ENCODE results near the gene ZFPM1.
"Not testable (repeated sequence)": the region's sequence is repeated elsewhere in the genome, so short reads cannot be mapped to it uniquely, and the experiment has no call there.

Gene ZFPM1

DNA sequence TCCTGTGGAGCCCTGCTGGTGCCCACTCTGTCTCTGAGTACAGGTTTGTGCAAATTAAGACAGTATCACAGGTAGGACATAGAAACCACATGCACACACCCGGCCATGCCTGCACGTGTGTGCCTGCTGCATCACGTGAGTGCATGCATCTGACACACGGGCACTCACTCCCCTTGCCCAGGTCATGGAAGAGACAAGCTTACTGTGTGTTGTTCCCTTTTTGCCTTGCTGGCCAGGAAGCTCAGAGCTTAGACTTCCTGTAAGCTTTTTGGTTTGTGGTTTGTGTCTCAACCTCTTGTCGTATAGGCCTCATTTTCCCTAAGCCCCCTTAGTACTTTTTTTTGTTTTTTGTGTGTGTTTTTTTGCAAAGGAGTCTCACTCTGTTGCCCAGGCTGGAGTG is 45.3 kb upstream of the ZFPM1 start:
- no peak for DNase-seq (ENCODE audit: low read depth)
- no peak overlapping the region for H3K4me3 ChIP-seq (ENCODE audit: low read depth, low read length)
- TF ChIP-seq, protein P1, sequence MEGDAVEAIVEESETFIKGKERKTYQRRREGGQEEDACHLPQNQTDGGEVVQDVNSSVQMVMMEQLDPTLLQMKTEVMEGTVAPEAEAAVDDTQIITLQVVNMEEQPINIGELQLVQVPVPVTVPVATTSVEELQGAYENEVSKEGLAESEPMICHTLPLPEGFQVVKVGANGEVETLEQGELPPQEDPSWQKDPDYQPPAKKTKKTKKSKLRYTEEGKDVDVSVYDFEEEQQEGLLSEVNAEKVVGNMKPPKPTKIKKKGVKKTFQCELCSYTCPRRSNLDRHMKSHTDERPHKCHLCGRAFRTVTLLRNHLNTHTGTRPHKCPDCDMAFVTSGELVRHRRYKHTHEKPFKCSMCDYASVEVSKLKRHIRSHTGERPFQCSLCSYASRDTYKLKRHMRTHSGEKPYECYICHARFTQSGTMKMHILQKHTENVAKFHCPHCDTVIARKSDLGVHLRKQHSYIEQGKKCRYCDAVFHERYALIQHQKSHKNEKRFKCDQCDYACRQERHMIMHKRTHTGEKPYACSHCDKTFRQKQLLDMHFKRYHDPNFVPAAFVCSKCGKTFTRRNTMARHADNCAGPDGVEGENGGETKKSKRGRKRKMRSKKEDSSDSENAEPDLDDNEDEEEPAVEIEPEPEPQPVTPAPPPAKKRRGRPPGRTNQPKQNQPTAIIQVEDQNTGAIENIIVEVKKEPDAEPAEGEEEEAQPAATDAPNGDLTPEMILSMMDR (IDR thresholded peaks at IDR 0.05; ENCODE audit: control insufficient read depth, extremely low read depth, insufficient read depth): no peak

DNA sequence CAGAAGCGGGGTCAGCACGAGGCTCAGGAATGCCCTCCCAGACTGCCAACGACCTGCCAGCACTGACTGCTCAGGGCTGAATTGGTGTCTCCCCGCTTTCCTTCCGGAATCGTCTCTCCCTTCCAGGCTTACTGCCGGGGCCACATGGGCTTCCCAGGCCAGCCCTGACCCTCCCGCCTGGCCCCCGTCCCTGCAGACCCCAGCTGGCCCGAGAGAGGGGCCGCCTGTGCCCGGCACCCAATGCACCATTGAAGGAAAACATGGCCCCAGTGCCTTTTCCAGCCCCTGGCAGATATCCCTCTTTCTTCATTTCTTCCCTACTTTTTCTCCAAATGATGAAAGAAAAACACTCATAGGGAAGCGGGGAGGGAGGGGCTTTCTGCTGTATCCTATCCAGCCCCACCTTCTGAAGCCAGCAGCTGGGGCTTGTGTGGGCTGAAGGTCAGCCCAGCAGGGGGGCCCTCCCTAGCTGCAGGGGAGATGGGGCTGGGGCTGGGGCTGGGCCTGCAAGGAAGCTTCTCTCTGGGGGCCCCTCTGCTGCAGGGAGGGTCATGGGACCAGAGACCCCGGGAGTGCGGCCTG is 44.4 kb upstream of the ZFPM1 start:
- TF ChIP-seq, protein P1 (IDR thresholded peaks at IDR 0.05; ENCODE audit: control insufficient read depth, extremely low read depth, insufficient read depth): no peak
- H3K4me3 ChIP-seq (ENCODE audit: low read depth, low read length): no peak overlapping the region
- DNase-seq (ENCODE audit: low read depth): no peak

DNA sequence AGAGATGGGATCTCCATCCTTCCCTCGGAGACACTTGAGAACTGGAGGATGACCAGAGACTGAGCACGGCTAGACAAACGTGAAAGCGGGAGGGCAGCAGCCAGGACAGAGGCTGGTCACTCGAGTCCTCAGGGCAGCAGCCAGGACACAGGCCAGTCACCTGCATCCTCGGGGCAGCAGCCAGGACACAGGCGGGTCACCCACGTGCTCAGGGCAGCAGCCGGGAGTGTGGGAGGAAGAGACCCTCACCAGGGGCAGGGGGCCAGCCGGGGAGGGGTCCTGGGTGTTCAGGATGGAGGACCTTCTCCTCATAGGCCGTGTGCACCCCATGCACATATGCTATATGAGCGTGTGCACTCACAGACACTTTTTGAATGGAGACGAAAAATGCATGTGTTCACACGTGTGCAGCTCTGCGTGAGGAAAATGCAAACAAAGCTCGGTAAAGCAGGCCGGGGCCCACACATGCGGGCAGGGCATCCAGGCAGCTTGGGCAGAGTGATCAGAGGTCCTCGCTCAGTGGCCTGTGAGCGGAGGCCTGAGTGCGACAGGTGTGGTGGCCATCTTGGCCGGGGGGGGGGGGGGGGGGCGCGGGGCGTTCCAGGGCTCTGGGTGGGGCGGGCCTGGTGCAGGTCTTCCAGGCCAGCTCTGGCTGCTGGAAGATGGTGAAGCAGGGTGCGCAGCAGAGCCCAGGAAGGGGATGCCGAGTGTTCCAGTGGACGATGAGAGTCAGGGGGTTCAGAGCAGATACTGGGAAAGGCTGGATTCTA is 43.6 kb upstream of the ZFPM1 start:
- no peak overlapping the region for H3K4me3 ChIP-seq (ENCODE audit: low read depth, low read length)
- no peak for DNase-seq (ENCODE audit: low read depth)

DNA sequence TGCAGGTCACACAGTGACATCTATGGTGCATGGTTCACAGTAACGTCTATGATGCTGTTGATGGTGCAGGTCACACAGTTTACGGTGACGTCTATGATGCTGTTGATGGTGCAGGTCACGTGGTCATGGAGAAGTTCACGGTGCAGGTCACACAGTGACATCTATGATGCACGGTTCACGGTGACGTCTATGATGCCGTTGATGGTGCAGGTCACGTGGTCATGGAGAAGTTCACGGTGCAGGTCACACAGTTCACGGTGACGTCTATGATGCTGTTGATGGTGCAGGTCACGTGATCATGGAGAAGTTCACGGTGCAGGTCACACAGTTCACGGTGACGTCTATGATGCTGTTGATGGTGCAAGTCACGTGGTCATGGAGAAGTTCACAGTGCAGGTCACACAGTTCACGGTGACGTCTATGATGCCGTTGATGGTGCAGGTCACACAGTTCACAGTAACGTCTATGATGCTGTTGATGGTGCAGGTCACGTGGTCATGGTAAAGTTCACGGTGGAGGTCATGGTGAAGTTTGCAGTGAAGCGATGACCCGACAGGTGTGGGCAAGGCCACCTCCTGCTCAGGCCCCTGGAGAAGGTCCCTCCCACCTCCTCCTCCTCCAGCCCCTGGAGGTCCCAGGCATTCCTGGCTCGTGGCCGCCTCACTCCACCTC is 42.6 kb upstream of the ZFPM1 start:
- DNase-seq (ENCODE audit: low read depth); H3K4me3 ChIP-seq (ENCODE audit: low read depth, low read length): not testable (repeated sequence)

More for the DNA sequence above, 43.6 kb upstream of the ZFPM1 start:
- TF ChIP-seq, protein P1 (IDR thresholded peaks at IDR 0.05; ENCODE audit: control insufficient read depth, extremely low read depth, insufficient read depth): no peak

DNA sequence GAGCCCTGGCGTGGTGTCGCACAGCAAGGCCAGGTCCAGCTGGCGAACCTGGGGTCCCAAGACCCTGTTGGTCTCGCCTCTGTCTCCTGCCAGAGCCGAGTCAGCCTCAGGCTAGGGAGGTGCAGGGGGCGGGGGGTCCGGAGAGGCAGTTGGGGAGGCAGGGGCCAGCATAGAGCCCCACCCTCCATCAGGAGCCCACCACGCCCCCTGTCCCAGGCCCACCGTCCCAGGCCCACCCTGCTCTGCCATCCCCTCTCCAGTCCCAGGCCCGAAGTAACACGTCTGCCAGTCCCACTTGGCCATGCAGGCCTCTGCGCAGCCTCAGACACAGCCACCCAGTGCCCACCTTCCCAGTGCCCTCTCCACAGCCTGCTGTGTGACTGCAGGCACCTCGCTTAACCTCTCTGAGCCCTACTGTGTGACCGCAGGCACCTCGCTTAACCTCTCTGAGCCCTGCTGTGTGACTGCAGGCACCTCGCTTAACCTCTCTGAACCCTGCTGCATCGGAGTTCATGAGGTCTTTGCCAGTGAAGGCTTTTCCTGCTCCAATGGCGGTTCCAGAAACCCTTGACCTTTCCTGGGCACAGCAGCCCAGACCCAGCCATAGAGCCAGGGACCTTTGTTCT is 41.0 kb upstream of the ZFPM1 start:
- no peak for DNase-seq (ENCODE audit: low read depth)
- no peak overlapping the region for H3K4me3 ChIP-seq (ENCODE audit: low read depth, low read length)
- TF ChIP-seq, protein P1 (IDR thresholded peaks at IDR 0.05; ENCODE audit: control insufficient read depth, extremely low read depth, insufficient read depth): no peak

DNA sequence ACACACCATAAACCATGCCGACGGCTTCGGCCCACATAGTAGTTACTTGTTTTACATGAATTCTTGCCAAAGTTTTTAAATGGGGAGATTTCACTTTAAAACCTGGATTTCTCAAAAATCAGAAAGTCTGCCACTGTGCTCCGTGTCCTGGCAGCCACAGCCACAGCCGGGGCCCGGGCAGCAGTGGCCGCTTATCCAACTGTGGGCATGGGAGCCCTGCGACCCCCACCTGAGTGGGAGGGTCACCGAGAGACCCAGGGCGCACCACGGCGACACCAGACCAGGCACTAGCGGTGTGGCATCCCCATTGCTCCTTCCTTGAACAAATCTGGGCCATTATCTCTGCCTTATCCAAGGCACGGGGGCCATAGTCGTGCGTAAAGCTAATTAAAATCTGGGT is 40.3 kb upstream of the ZFPM1 start:
- DNase-seq (ENCODE audit: low read depth): no peak
- TF ChIP-seq, protein P1 (IDR thresholded peaks at IDR 0.05; ENCODE audit: control insufficient read depth, extremely low read depth, insufficient read depth): no peak
- no peak overlapping the region for H3K4me3 ChIP-seq (ENCODE audit: low read depth, low read length)

DNA sequence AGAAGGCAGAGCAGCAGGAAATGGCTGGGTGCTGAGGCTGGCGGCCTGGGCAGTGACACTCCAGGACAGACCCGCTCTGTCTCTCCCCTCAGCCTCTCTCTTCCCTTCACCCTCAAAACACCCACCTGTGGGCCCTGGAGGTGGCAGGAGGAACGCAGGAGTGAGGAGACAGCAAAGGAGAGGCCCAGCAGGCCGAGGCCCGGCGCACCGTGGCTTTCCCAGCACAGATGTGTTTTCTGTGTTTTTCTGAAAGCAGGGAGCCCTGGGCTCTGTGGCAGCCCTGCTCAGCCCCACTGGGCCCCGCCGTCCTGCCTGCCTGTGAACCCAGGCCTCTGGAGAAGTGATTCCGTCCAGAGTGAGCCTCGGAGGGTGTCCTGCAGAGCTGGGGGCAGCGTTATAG is 39.8 kb upstream of the ZFPM1 start:
- no peak for DNase-seq (ENCODE audit: low read depth)
- TF ChIP-seq, protein P1 (IDR thresholded peaks at IDR 0.05; ENCODE audit: control insufficient read depth, extremely low read depth, insufficient read depth): no peak
- no peak overlapping the region for H3K4me3 ChIP-seq (ENCODE audit: low read depth, low read length)

All from LNCaP clone FGC (cell line).